A172 (cell line): ENCODE results near the gene ST3GAL3. TPM values are rescaled to one million over a fixed set of nuclear protein-coding genes. Genes with fewer than 3 reads are reported as not detected.

Experiments used
- DNase-seq: peaks from one replicate; pipeline ENCODE4 v3.0.0-alpha.2; 2015; ENCODE audit warnings: low spot score
- total RNA-seq: library from RNA; depleted of rRNA; stranded (reverse); fragments of >200 nt; shearing (Covaris generic); gene quantifications from 2 replicates; pipeline ENCODE4 v1.2.3, GENCODE V29; 2014

The ST3GAL3 gene
- total RNA-seq, 1 experiment from 2014 or later = 7.4 TPM

DNA sequence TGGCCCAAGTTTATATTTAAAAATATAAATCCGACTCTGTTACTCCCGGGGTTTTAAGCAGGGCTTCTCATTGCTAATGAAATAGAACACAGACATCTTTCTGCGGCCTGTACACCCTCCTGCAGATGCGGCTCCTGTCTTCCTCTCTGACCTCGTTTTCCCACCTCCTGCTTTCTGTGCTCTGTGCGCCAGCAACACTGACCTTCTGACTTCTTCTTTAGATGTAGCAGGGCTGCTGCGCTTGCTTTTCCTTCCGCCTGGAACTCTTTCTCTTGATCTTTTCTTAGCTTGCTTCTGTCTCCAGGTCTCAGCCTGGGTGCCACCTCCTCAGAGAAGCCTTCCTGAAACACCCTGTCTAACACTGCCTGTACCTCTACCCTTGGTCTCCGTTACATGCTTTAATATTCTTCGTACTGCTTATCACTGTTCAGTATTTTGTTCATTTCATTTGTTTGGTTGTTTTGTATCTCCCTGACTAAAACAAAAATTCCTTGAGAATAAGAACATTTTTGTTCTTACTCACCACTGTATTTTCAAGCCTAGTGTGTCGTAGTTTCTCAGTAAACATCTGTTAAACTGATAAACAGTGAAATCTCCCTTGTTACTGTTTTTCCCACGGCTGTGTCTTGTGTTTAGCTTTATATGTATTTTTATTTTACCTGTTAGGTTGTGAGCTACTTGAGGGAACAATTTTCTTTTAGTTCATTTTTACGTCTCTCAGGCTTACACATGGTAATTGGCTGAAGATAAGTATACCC, 79.0 kb downstream of the ST3GAL3 start:
- no peak for DNase-seq

- no peak for DNase-seq
These were observed 79.6 kb downstream of the ST3GAL3 start for GRCh38 chr1:43786960-43787359.

GRCh38 chr1:43789604-43790550, 82.5 kb downstream of the ST3GAL3 start:
- no peak for DNase-seq

- no peak for DNase-seq
These were observed 83.9 kb downstream of the ST3GAL3 start for GRCh38 chr1:43791243-43791642.

GRCh38 chr1:43796111-43796581, 88.8 kb downstream of the ST3GAL3 start:
- DNase-seq = peak; percentile 54

DNA sequence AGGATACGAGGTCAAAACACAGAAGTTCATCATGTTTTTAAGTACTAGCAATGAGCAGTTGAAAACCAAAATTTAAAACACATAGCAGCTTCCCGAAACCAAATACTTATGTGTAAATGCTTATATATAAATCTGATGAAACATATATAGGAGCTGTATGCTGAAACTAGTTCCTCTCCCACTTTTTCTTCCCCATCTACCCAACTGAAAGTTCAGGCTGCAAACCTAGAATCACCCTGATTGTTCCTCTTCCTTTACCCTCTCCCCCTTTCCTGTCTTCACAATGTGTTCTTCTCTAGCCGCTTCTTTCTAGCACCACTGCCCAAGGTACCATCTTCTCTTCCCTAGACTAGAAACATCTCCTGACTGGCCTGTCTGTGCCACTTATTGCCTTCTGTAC, 90.6 kb downstream of the ST3GAL3 start:
- DNase-seq = no peak

GRCh38 chr1:43799656-43800635, 92.6 kb downstream of the ST3GAL3 start:
- no peak for DNase-seq

GRCh38 chr1:43800771-43801170, 93.4 kb downstream of the ST3GAL3 start:
- no peak for DNase-seq

GRCh38 chr1:43801203-43801602, 93.9 kb downstream of the ST3GAL3 start:
- DNase-seq = no peak

DNA sequence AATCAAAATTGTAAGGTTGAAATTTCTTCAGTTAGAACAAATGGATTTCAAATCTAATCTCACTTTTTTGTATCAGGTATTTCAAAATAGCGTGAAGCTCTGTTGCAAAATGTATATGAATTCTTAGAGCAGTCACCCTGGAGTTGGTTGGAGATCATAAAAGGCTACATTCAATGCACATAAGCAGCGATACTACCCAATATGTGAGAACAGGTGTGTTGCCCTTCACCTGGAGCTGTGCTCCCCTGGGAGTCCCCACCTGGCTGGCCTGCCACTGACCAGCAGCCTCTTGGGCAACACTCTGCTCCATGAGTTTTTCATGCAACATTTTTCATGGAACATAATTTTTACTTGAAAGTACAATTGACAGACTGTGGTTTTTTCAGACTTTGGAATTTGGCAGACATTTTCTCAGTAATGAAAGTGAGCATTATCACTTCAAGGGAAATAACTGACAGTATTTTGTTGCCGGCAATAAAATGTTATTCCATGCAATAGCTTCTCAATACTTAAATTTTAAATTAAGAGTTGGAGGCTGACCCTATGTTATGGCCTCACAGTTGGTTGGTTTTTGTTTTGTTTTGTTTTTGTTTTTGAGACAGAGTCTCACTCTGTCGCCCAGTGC, 95.1 kb downstream of the ST3GAL3 start:
- no peak for DNase-seq

DNA sequence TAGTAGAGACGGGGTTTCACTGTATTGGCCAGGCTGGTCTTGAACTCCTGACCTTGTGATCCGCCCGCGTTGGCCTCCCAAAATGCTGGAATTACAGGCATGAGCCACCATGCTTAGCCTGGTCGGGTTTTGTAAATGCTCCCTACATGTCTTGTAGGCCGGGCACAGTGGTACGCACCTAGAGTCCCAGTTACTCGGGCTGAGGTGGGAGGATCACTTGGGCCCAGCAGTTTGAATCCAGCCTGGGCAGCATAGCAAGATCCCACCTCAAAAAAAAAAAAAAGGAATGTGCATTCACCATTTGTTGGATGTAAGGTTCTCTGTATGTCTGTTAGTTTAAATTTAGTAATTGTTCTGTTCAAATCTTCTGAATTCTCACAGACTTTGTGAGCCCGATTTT, 95.8 kb downstream of the ST3GAL3 start:
- no peak for DNase-seq

GRCh38 chr1:43803646-43804045, 96.3 kb downstream of the ST3GAL3 start:
- no peak for DNase-seq

DNA sequence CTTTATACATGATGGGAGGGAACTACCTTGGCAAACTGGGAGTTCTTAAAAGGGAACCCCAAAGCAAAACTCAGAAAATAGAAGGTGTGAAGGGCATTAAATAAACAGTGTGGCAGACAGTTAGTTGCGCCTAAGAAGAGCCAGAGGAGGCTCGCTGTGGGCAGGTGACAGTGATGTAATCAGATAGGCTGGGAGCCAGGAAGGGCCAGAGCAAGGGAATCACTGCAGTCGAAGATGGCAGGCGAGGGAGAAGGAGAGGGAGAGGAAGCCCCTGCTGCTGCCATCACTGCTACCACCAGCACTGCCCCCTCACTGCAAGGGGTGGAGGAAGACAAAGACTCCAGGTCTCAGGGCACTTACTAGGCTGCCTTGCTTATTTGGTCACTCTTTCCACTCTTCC, 97.2 kb downstream of the ST3GAL3 start:
- no peak for DNase-seq

GRCh38 chr1:43805340-43805739, 98.0 kb downstream of the ST3GAL3 start:
- DNase-seq = no peak

DNA sequence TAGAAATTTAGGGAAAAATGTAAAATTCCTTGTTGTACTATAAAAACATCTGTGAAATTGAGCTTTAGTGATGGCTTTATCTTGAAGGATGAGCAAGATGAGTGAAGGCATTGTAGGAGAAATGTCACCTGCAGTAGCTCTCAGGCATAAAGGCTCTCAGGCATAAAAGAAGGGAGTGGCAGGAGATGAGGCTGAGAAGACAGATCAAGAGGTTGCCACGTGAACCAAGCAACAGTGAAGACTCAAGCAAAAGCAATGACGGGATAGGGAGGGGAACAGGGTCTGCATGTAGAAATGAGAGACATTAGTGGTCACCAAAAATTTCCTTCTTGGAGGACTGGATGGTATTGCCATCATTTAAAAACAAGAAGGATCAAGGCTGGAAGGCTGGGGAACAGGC, 98.8 kb downstream of the ST3GAL3 start:
- no peak for DNase-seq

DNA sequence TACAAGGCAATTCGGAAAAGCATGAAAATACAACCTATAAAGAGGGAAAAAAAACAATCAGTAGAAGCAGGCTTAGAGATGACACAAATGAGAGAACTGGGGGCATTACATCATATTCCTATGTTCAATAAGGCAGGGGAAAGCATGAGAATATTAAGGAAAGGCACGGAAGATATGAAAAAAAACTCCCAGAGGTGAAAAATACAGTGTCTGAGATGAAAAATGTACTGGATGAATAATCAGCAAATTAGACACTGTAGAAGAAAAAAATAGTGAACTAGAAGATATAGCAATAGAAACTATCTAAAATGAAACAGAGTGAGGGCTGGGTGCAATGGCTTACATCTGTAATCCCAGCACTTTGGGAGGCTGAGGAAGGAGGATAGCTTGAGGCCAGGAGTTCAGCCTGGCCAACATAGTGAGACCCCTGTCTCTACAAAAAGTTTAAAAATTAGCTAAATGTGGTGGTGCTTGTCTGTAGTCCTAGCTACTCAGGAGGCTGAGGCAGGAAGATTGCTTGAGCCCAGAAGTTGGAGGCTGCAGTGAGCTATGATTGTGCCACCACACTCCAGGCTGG, 101.8 kb downstream of the ST3GAL3 start:
- DNase-seq = no peak

GRCh38 chr1:43812579-43812978, 105.2 kb downstream of the ST3GAL3 start:
- no peak for DNase-seq

DNA sequence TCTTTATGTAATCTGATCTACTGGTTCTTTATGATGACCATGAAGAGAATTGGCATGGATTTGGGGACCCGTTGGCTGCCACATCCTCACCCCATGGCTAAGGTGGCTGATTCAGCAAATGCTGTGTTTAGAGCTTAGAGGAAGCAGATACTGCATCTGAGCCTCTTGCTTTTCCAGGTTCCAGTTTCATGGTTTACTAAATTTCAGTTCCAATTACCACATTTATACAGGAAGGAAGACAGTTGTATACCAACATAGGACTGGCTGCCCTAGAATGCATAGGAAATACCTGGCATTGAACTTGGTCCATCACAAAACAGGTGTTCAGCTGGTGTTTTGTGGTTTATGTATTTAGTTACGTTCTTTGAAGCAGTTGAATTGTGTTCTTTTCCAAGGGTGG, 107.1 kb downstream of the ST3GAL3 start:
- no peak for DNase-seq

DNA sequence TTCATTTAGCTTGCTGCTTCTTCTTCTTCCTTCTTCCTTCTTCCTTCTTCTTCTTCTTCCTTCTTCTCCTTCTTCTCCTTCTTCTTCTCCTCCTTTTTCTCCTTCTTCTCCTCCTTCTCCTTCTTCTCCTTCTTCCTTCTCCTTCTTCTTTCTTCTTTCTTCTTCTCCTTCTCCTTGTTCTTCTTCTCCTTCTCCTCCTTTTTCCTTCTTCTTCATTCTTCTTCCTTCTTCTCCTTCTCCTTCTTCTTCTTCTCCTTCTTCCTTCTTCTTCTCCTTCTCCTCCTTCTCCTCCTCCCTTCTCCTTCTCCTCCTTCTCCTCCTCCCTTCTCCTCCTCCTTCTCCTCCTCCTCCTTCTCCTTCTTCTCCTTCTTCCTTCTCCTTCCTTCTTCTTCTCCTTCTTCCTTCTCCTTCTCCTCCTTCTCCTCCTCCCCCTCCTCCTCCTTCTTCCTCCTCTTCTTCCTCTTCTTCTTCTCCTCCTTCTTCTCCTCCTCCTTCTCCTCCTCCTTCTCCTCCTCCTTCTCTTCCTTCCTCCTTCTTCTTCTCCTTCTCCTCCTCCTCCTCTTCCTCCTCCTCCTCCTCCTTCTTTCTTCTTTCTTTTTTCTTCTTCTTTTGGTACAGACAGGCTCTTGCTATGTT, 110.1 kb downstream of the ST3GAL3 start:
- no peak for DNase-seq

DNA sequence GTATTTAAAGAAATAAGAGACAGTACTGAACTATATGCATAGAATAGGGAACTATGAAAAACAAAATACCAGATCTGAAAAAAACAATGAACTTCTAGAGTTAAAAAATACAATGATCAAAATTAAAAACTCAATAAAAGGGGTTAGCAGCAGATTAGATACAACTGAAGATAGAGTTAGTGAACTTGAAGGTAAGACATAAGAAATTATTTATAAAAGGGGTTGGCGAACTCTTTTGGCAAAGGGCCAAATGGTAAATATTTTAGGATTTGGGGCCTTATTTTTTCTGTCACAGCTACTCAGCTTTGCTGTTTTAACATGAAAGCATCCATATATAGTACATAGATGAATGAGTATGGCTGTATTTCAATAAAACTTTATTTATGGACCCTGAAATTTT, 111.4 kb downstream of the ST3GAL3 start:
- DNase-seq = no peak
